Neural progenitor cell (in vitro differentiated cells): ENCODE data around the gene HDAC2. TPM values are rescaled to one million over a fixed set of nuclear protein-coding genes. Genes with fewer than 3 reads are reported as not detected.

Experiments used
- DNase-seq: peaks from one replicate; pipeline ENCODE4 v3.0.0-alpha.2; 2016; ENCODE audit warnings: low spot score
- H2AFZ ChIP-seq: fragments of 200-600 bp; sonication (generic); replicated peaks from 2 replicates; pipeline ENCODE4 v1.6.1; 2016; ENCODE audit warnings: antibody characterized with exemption
- H3F3A ChIP-seq: fragments of 200-600 bp; sonication (generic); 2 replicates; pipeline ENCODE4 v1.6.1; 2016; ENCODE audit warnings: antibody characterized with exemption, low read depth
- H3K27ac ChIP-seq: fragments of 200-600 bp; sonication (generic); 2 replicates; pipeline ENCODE4 v1.5.1; 2016; ENCODE audit warnings: mild to moderate bottlenecking
- H3K27me3 ChIP-seq: fragments of 200-600 bp; sonication (generic); 2 replicates; pipeline ENCODE4 v1.6.1; 2016; ENCODE audit warnings: mild to moderate bottlenecking, moderate library complexity
- H3K36me3 ChIP-seq: fragments of 200-600 bp; sonication (generic); 2 replicates; pipeline ENCODE4 v1.5.1; 2016
- H3K4me1 ChIP-seq: fragments of 200-600 bp; sonication (generic); 2 replicates; pipeline ENCODE4 v1.6.1; 2016; ENCODE audit warnings: mixed run types
- H3K4me2 ChIP-seq: fragments of 200-600 bp; sonication (generic); 2 replicates; pipeline ENCODE4 v1.6.1; 2016
- H3K4me3 ChIP-seq: fragments of 200-600 bp; sonication (generic); 2 replicates; pipeline ENCODE4 v1.5.1; 2016
- H3K79me2 ChIP-seq: fragments of 200-600 bp; sonication (generic); 2 replicates; pipeline ENCODE4 v1.6.1; 2016; ENCODE audit warnings: low read depth
- H3K9ac ChIP-seq: fragments of 200-600 bp; sonication (generic); 2 replicates; pipeline ENCODE4 v1.6.1; 2016
- H3K9me3 ChIP-seq: fragments of 200-600 bp; sonication (generic); 2 replicates; pipeline ENCODE4 v1.5.1; 2016; ENCODE audit warnings: low read depth
- H4K20me1 ChIP-seq: fragments of 200-600 bp; sonication (generic); 2 replicates; pipeline ENCODE4 v1.6.1; 2016; ENCODE audit warnings: low read depth
- H3K27ac Mint-ChIP-seq: 3 replicates; pipeline ENCODE4 v1.8.0; 2021; ENCODE audit warnings: mixed read lengths
- H3K27me3 Mint-ChIP-seq: 2 replicates; pipeline ENCODE4 v1.8.0; 2022; ENCODE audit warnings: low read depth, mild to moderate bottlenecking, inconsistent platforms, moderate library complexity, mixed read lengths; ENCODE audit not compliant: insufficient read depth
- H3K36me3 Mint-ChIP-seq: 3 replicates; pipeline ENCODE4 v1.8.0; 2021; ENCODE audit warnings: mixed read lengths
- H3K4me1 Mint-ChIP-seq: 3 replicates; pipeline ENCODE4 v1.8.0; 2021; ENCODE audit warnings: mixed read lengths
- H3K4me3 Mint-ChIP-seq: 3 replicates; pipeline ENCODE4 v1.8.0; 2021; ENCODE audit warnings: mild to moderate bottlenecking, moderate library complexity, mixed read lengths
- H3K9me3 Mint-ChIP-seq: 3 replicates; pipeline ENCODE4 v1.8.0; 2020; ENCODE audit warnings: mixed read lengths
- CTCF ChIP-seq: fragments of 200-600 bp; sonication (generic); IDR thresholded peaks from 2 replicates; pipeline ENCODE4 v1.5.1; 2017; ENCODE audit warnings: antibody characterized with exemption, mild to moderate bottlenecking
- EZH2 ChIP-seq: fragments of 200-600 bp; sonication (generic); IDR thresholded peaks from 2 replicates; pipeline ENCODE4 v1.6.1; 2017; ENCODE audit warnings: antibody characterized with exemption, mild to moderate bottlenecking, moderate library complexity
- EZH2phosphoT487 ChIP-seq: fragments of 200-600 bp; sonication (generic); IDR thresholded peaks from 2 replicates; pipeline ENCODE4 v1.6.1; 2017; ENCODE audit warnings: antibody characterized with exemption
- total RNA-seq: library from RNA; depleted of rRNA; stranded (reverse); fragments of >200 nt; gene quantifications from 2 replicates; pipeline ENCODE4 v1.2.3, GENCODE V29; 2015; ENCODE audit warnings: low replicate concordance

HDAC2 gene
- total RNA-seq, 1 donor from 2014 or later, result 429 TPM

- Mint-ChIP-seq H3K27me3 (no peaks in the 10 kb centered on the region), H3K27ac (no peak overlapping the region), H3K9me3 (no peaks in the 10 kb centered on the region), H3K4me3 (no peak overlapping the region), H3K36me3 (no peaks in the 10 kb centered on the region), H3K4me1 (peaks cover 5% of the 10 kb centered on the region)
- no peak overlapping the region for H3K4me3 ChIP-seq
- H3K4me2 ChIP-seq, result no peak overlapping the region
- H3K4me1 ChIP-seq, result no peaks in the 10 kb centered on the region
- H3F3A ChIP-seq, result no peaks in the 10 kb centered on the region
- no peaks in the 10 kb centered on the region for H3K79me2 ChIP-seq
- DNase-seq, result no peak
- no peaks in the 10 kb centered on the region for H4K20me1 ChIP-seq
- no peak for TF ChIP-seq EZH2
- TF ChIP-seq CTCF, result no peak
- TF ChIP-seq EZH2phosphoT487, result no peak
- no peak overlapping the region for H3K27ac ChIP-seq
- H3K36me3 ChIP-seq, result no peaks in the 10 kb centered on the region
- no peaks in the 10 kb centered on the region for H3K9me3 ChIP-seq
- no peak overlapping the region for H2AFZ ChIP-seq
- H3K9ac ChIP-seq, result no peak overlapping the region
- H3K27me3 ChIP-seq, result no peaks in the 10 kb centered on the region
These were observed 39.6 kb upstream of the HDAC2 start for GRCh38 chr6:114010540-114010939.

GRCh38 chr6:114009192-114009591, 38.2 kb upstream of the HDAC2 start:
- H3K36me3 Mint-ChIP-seq, result no peaks in the 10 kb centered on the region
- no peak overlapping the region for H2AFZ ChIP-seq
- H3K9me3 ChIP-seq, result no peaks in the 10 kb centered on the region
- H3K4me1 Mint-ChIP-seq, result peaks cover 5% of the 10 kb centered on the region
- H3K4me2 ChIP-seq, result no peak overlapping the region
- no peaks in the 10 kb centered on the region for H3K27me3 ChIP-seq
- H4K20me1 ChIP-seq, result no peaks in the 10 kb centered on the region
- no peaks in the 10 kb centered on the region for H3K79me2 ChIP-seq
- no peak overlapping the region for H3K27ac ChIP-seq
- H3K27me3 Mint-ChIP-seq, result no peaks in the 10 kb centered on the region
- TF ChIP-seq EZH2phosphoT487 (no peak), EZH2 (no peak), CTCF (no peak)
- H3K4me1 ChIP-seq, result no peaks in the 10 kb centered on the region
- H3K36me3 ChIP-seq, result no peaks in the 10 kb centered on the region
- no peaks in the 10 kb centered on the region for H3K9me3 Mint-ChIP-seq
- no peak overlapping the region for H3K4me3 ChIP-seq
- no peak overlapping the region for H3K27ac Mint-ChIP-seq
- no peaks in the 10 kb centered on the region for H3F3A ChIP-seq
- H3K4me3 Mint-ChIP-seq, result no peak overlapping the region
- no peak for DNase-seq
- H3K9ac ChIP-seq, result no peak overlapping the region

DNA sequence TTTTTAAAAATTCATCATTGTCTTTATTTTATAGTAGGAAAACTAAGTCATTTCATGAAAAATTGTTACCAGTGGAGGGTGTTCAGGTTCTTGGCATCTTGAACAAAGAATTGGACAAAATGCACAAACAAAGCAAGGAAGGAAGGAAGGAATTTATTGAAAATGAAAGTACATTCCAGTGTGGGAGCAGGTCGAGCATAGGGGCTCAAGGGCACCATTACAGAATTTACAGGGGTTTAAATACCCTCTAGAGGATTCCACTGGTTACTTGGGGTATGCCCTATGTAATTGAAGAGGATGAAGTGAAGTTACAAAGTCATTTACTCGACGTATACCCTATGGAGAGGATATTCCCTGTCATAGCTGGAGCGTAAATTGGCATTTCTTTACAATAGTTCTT, 37.4 kb upstream of the HDAC2 start:
- Mint-ChIP-seq H3K4me3 (no peak overlapping the region), H3K27ac (no peak overlapping the region), H3K9me3 (no peaks in the 10 kb centered on the region), H3K36me3 (no peaks in the 10 kb centered on the region), H3K4me1 (peaks cover 5% of the 10 kb centered on the region), H3K27me3 (no peaks in the 10 kb centered on the region)
- no peaks in the 10 kb centered on the region for H3K9me3 ChIP-seq
- TF ChIP-seq EZH2 (no peak), EZH2phosphoT487 (no peak)
- H3K27me3 ChIP-seq, result no peaks in the 10 kb centered on the region
- H3K4me2 ChIP-seq, result no peak overlapping the region
- H3F3A ChIP-seq, result no peaks in the 10 kb centered on the region
- H4K20me1 ChIP-seq, result no peaks in the 10 kb centered on the region
- H3K27ac ChIP-seq, result no peak overlapping the region
- no peaks in the 10 kb centered on the region for H3K79me2 ChIP-seq
- no peak overlapping the region for H3K9ac ChIP-seq
- H2AFZ ChIP-seq, result no peak overlapping the region
- no peaks in the 10 kb centered on the region for H3K4me1 ChIP-seq
- H3K36me3 ChIP-seq, result no peaks in the 10 kb centered on the region
- DNase-seq, result no peak
- H3K4me3 ChIP-seq, result no peak overlapping the region

- H3K4me3 Mint-ChIP-seq, result no peak overlapping the region
- H3K27ac Mint-ChIP-seq, result no peak overlapping the region
- H3K27me3 Mint-ChIP-seq, result no peaks in the 10 kb centered on the region
- no peaks in the 10 kb centered on the region for H3K27me3 ChIP-seq
- H3K27ac ChIP-seq, result no peak overlapping the region
- no peak overlapping the region for H3K4me3 ChIP-seq
- H3F3A ChIP-seq, result no peaks in the 10 kb centered on the region
- H4K20me1 ChIP-seq, result no peaks in the 10 kb centered on the region
- no peak for DNase-seq
- peaks cover 5% of the 10 kb centered on the region for H3K4me1 Mint-ChIP-seq
- no peak overlapping the region for H3K4me2 ChIP-seq
- no peaks in the 10 kb centered on the region for H3K36me3 Mint-ChIP-seq
- no peaks in the 10 kb centered on the region for H3K79me2 ChIP-seq
- no peaks in the 10 kb centered on the region for H3K9me3 Mint-ChIP-seq
- H3K9ac ChIP-seq, result no peak overlapping the region
- H3K4me1 ChIP-seq, result no peaks in the 10 kb centered on the region
- TF ChIP-seq EZH2phosphoT487, result no peak
- TF ChIP-seq EZH2, result no peak
- H2AFZ ChIP-seq, result no peak overlapping the region
- H3K9me3 ChIP-seq, result no peaks in the 10 kb centered on the region
- no peaks in the 10 kb centered on the region for H3K36me3 ChIP-seq
These were observed 36.6 kb upstream of the HDAC2 start for GRCh38 chr6:114007516-114007915.
